Panc1 (cell line): Measurements from ENCODE around the gene RALB. TPM values are rescaled to one million over a fixed set of nuclear protein-coding genes. Genes with fewer than 3 reads are reported as not detected.

Source experiments
- ATAC-seq: fragments of 200-7000 bp; cut with Tn5 transposase; 2 replicates; pipeline ENCODE4 v1.9.1; 2020; ENCODE audit warnings: mild to moderate bottlenecking, moderate library complexity
- BruUV-seq: library from RNA; stranded (reverse); fragments of 400-500 nt; replicated peaks from 2 replicates; lab custom pipeline; 2021; lab: Mats Ljungman, UMichigan
- CTCF ChIA-PET: fragments of 300-600 bp; sonication (Branson Sonifier 250); formaldehyde crosslinking; loops from one replicate; lab custom pipeline; 2022; ENCODE audit warnings: antibody characterized with exemption; lab: Charles Lee
- POLR2A ChIA-PET: fragments of 300-600 bp; sonication (Branson Sonifier 250); formaldehyde crosslinking; loops from one replicate; lab custom pipeline; 2022; ENCODE audit warnings: antibody characterized with exemption; lab: Charles Lee
- DNase-seq: peaks from one replicate; pipeline ENCODE4 v3.0.0-alpha.2; 2010; ENCODE audit warnings: low read depth, low spot score
- H3K27ac ChIP-seq: 2 replicates; pipeline ENCODE4 v1.5.1; 2011; ENCODE audit warnings: mild to moderate bottlenecking, low read length, inconsistent platforms
- H3K27me3 ChIP-seq: fragments of 200-500 bp; sonication (Bioruptor generic); 2 replicates; pipeline ENCODE4 v1.6.0; 2014; ENCODE audit warnings: low read length, inconsistent platforms; ENCODE audit not compliant: control insufficient read depth, insufficient read depth
- H3K36me3 ChIP-seq: fragments of 200-500 bp; sonication (Bioruptor generic); 2 replicates; pipeline ENCODE4 v1.5.1; 2014; ENCODE audit warnings: inconsistent platforms, mild to moderate bottlenecking, low read length, moderate library complexity; ENCODE audit not compliant: control insufficient read depth, insufficient read depth
- H3K4me1 ChIP-seq: 2 replicates; pipeline ENCODE4 v1.5.1; 2011; ENCODE audit warnings: inconsistent platforms, mild to moderate bottlenecking, low read length, moderate library complexity; ENCODE audit not compliant: control insufficient read depth, insufficient read depth
- H3K4me3 ChIP-seq, 2 experiments: 2 replicates each; pipeline ENCODE4 v1.5.1; 2011 to 2012; ENCODE audit warnings: low read depth in 2 of 2, low read length in 2 of 2, mild to moderate bottlenecking in 2 of 2, inconsistent platforms in 1 of 2, moderate library complexity in 1 of 2
- H3K9me3 ChIP-seq: fragments of 200-500 bp; sonication (Bioruptor generic); 2 replicates; pipeline ENCODE4 v1.5.1; 2014; ENCODE audit warnings: low read depth, mild to moderate bottlenecking, inconsistent platforms, low read length, moderate library complexity; ENCODE audit not compliant: control insufficient read depth, insufficient read depth
- CTCF ChIP-seq: fragments of 450-650 bp; IDR thresholded peaks from 2 replicates; pipeline ENCODE4 v1.5.1; 2017; ENCODE audit warnings: mild to moderate bottlenecking
- POLR2AphosphoS5 ChIP-seq: IDR thresholded peaks from 2 replicates; pipeline ENCODE4 v1.6.1; 2012; ENCODE audit warnings: mild to moderate bottlenecking, low read depth, low read length, moderate library complexity
- REST ChIP-seq, 2 experiments: IDR thresholded peaks; 2 replicates each; pipeline ENCODE4 v1.6.1; 2011 to 2012; ENCODE audit warnings: low read depth in 2 of 2, control low read depth in 1 of 2, low read length in 1 of 2, mild to moderate bottlenecking in 1 of 2, moderate library complexity in 1 of 2; ENCODE audit not compliant: insufficient read depth in 1 of 2
- SIN3A ChIP-seq: IDR thresholded peaks from 2 replicates; pipeline ENCODE4 v1.6.1; 2012; ENCODE audit warnings: low read depth, mild to moderate bottlenecking, low read length, moderate library complexity, borderline replicate concordance; ENCODE audit not compliant: insufficient read depth
- TCF7L2 ChIP-seq: IDR thresholded peaks from 2 replicates; pipeline ENCODE4 v1.6.1; 2011; ENCODE audit warnings: mild to moderate bottlenecking, low read depth, low read length, inconsistent platforms
- in situ Hi-C: cut with HindIII; loops from 2 replicates; pipeline ENCODE4 v1.10.0; 2016; ENCODE audit warnings: low sequenced_read_pairs, low pct_unique_long_range_greater_than_20kb
- intact Hi-C: fragments of 100-400 bp; cut with micrococcal nuclease; formaldehyde crosslinking; loops from one replicate; pipeline ENCODE4 v1.10.0; 2022; ENCODE audit not compliant: unreplicated experiment
- total RNA-seq: library from RNA; stranded (reverse); gene quantifications from one replicate; pipeline ENCODE4 v1.2.1, GENCODE V29; 2021; ENCODE audit not compliant: unreplicated experiment

The RALB gene
- total RNA-seq, 1 experiment from 2014 or later, result 47.8 TPM

- TF ChIP-seq REST (IDR thresholded peaks at IDR 0.05; ENCODE audit: insufficient read depth in 1 of 2, low read depth in 2 of 2, low read length in 1 of 2) (no peak), SIN3A (no peak), CTCF (no peak)
- no peaks in the 10 kb centered on the region for H3K9me3 ChIP-seq
- no peaks in the 10 kb centered on the region for H3K36me3 ChIP-seq
- intact Hi-C loops (no loop called here), in situ Hi-C loops (no loop called here)
- H3K4me1 ChIP-seq, result no peaks in the 10 kb centered on the region
- no peak overlapping the region for H3K27ac ChIP-seq
- DNase-seq, result no peak
- ChIA-PET CTCF (no interaction called here), POLR2A (no interaction called here)
- no TSS peak for BruUV-seq
- H3K27me3 ChIP-seq, result no peaks in the 10 kb centered on the region
- no peak overlapping the region for H3K4me3 ChIP-seq
- ATAC-seq, result no peak
Observed at GRCh38 chr2:120210270-120210693, 42.4 kb upstream of the RALB start.

GRCh38 chr2:120218181-120218580 lies 34.5 kb upstream of the RALB start:
- TF ChIP-seq SIN3A (no peak), TCF7L2 (no peak), CTCF (no peak), POLR2AphosphoS5 (no peak), REST (IDR thresholded peaks at IDR 0.05; ENCODE audit: insufficient read depth in 1 of 2, low read depth in 2 of 2, low read length in 1 of 2) (no peak)
- no TSS peak for BruUV-seq
- no peak for DNase-seq
- POLR2A ChIA-PET, result no interaction called here
- Histone ChIP-seq H3K4me3 (no peak overlapping the region), H3K27me3 (no peaks in the 10 kb centered on the region), H3K27ac (no peak overlapping the region), H3K9me3 (no peaks in the 10 kb centered on the region; the same call in 1 of the 2 replicates), H3K36me3 (peaks cover 4% of the 10 kb centered on the region; the same call in 1 of the 2 replicates), H3K4me1 (peaks cover 18% of the 10 kb centered on the region)
- intact Hi-C loops (no loop called here), in situ Hi-C loops (no loop called here)
- CTCF ChIA-PET, result no interaction called here
- no peak for ATAC-seq
